ENCODE measurements around the gene RPGRIP1L.

DNA sequence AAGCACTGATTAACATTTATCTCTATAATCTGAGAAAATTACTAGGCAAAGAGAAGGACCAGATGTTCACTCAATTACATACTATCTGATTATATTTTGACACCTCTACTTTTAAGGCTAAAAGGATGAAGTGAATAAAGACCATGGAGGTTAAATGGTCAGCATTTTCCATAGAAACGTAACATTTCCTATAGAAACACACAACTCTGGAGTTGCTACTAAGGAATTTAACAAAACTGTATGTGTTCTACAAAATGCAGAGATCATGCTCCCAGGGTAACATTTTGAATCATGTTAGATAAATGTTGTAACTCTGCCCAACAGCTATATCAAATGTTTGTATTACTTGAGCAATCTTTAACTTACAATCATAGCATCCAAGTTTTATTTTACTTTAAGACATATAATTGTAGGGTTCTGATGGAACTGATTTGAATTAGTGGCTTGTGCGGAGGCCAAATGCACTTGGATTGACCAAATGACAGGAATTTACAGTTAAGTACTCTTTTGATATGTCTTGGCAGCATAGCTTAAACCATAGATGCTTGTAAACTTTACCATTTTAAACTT is 97.7 kb downstream of the RPGRIP1L start:
- TF ChIP-seq, protein P1, sequence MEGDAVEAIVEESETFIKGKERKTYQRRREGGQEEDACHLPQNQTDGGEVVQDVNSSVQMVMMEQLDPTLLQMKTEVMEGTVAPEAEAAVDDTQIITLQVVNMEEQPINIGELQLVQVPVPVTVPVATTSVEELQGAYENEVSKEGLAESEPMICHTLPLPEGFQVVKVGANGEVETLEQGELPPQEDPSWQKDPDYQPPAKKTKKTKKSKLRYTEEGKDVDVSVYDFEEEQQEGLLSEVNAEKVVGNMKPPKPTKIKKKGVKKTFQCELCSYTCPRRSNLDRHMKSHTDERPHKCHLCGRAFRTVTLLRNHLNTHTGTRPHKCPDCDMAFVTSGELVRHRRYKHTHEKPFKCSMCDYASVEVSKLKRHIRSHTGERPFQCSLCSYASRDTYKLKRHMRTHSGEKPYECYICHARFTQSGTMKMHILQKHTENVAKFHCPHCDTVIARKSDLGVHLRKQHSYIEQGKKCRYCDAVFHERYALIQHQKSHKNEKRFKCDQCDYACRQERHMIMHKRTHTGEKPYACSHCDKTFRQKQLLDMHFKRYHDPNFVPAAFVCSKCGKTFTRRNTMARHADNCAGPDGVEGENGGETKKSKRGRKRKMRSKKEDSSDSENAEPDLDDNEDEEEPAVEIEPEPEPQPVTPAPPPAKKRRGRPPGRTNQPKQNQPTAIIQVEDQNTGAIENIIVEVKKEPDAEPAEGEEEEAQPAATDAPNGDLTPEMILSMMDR (IDR thresholded peaks at IDR 0.05), result no peak
- TF ChIP-seq POLR2AphosphoS5 (IDR thresholded peaks at IDR 0.05), result no peak
